WTC11 (cell line): ENCODE results near the gene UROC1. TPM values are rescaled to one million over a fixed set of nuclear protein-coding genes. Genes with fewer than 3 reads are reported as not detected.
A peak's percentile ranks its signal among the peaks of the same experiment; 100 is the strongest.

Experiments used
- ATAC-seq: fragments of 200-7000 bp; cut with Tn5 transposase; 2 replicates; pipeline ENCODE4 v1.10.0; 2021; ENCODE audit warnings: mild to moderate bottlenecking, moderate library complexity
- CTCF ChIA-PET: fragments of 300-600 bp; sonication (Branson Sonifier 250); formaldehyde crosslinking; loops from one replicate; lab custom pipeline; 2021; ENCODE audit warnings: antibody characterized with exemption; lab: Charles Lee
- POLR2A ChIA-PET: fragments of 350-600 bp; sonication (Branson Sonifier 250); formaldehyde crosslinking; loops from one replicate; lab custom pipeline; 2021; ENCODE audit warnings: antibody characterized with exemption; lab: Charles Lee
- DNase-seq: peaks from one replicate; pipeline ENCODE4 v3.0.0; 2021; ENCODE audit warnings: low spot score
- H3K27ac Mint-ChIP-seq: 2 replicates; pipeline ENCODE4 v1.8.0; 2021; ENCODE audit warnings: mixed read lengths
- H3K27me3 Mint-ChIP-seq: 2 replicates; pipeline ENCODE4 v1.8.0; 2021; ENCODE audit warnings: low read depth, mild to moderate bottlenecking, moderate library complexity, mixed read lengths
- H3K36me3 Mint-ChIP-seq: 2 replicates; pipeline ENCODE4 v1.8.0; 2021; ENCODE audit warnings: mixed read lengths
- H3K4me1 Mint-ChIP-seq: 2 replicates; pipeline ENCODE4 v1.8.0; 2022; ENCODE audit warnings: mixed read lengths
- H3K4me3 Mint-ChIP-seq: 2 replicates; pipeline ENCODE4 v1.8.0; 2021; ENCODE audit warnings: mild to moderate bottlenecking, moderate library complexity, mixed read lengths
- H3K9me3 Mint-ChIP-seq: 2 replicates; pipeline ENCODE4 v1.8.0; 2021; ENCODE audit warnings: mixed read lengths
- ATF1 ChIP-seq: sonication (generic); formaldehyde crosslinking; IDR thresholded peaks from 2 replicates; pipeline ENCODE4 v1.8.1; 2023; ENCODE audit warnings: mild to moderate bottlenecking, moderate library complexity, missing genetic modification reagents
- CREB1 ChIP-seq: sonication (generic); formaldehyde crosslinking; IDR thresholded peaks from 2 replicates; pipeline ENCODE4 v1.8.0; 2023; ENCODE audit warnings: mild to moderate bottlenecking, missing genetic modification reagents
- ESRRA ChIP-seq: sonication (generic); formaldehyde crosslinking; IDR thresholded peaks from 2 replicates; pipeline ENCODE4 v1.8.1; 2022; ENCODE audit warnings: mild to moderate bottlenecking, missing genetic modification reagents, borderline replicate concordance
- FOXJ3 ChIP-seq: sonication (generic); formaldehyde crosslinking; IDR thresholded peaks from 2 replicates; pipeline ENCODE4 v1.9.0; 2021; ENCODE audit warnings: missing genetic modification reagents, mild to moderate bottlenecking, borderline replicate concordance
- HMGXB4 ChIP-seq: sonication (generic); formaldehyde crosslinking; IDR thresholded peaks from 2 replicates; pipeline ENCODE4 v1.8.1; 2023; ENCODE audit warnings: mild to moderate bottlenecking, moderate library complexity, missing genetic modification reagents
- JAZF1 ChIP-seq: fragments of 250-450 bp; sonication (Bioruptor Pico); IDR thresholded peaks from 2 replicates; pipeline ENCODE4 v1.9.0; 2021; ENCODE audit warnings: moderate library complexity, mild to moderate bottlenecking, inconsistent platforms
- NFATC4 ChIP-seq: fragments of 250-450 bp; sonication (Bioruptor Pico); IDR thresholded peaks from 2 replicates; pipeline ENCODE4 v1.9.0; 2021; ENCODE audit warnings: mild to moderate bottlenecking
- NFE2L1 ChIP-seq: sonication (generic); formaldehyde crosslinking; IDR thresholded peaks from 2 replicates; pipeline ENCODE4 v1.8.1; 2023; ENCODE audit warnings: missing genetic modification reagents
- NFYB ChIP-seq: sonication (generic); formaldehyde crosslinking; conservative IDR thresholded peaks from 2 replicates; pipeline ENCODE4 v1.8.0; 2022; ENCODE audit warnings: low read depth, missing genetic modification reagents
- OVOL2 ChIP-seq: fragments of 250-450 bp; sonication (Bioruptor Pico); IDR thresholded peaks from 2 replicates; pipeline ENCODE4 v1.9.0; 2021; ENCODE audit warnings: mild to moderate bottlenecking, borderline replicate concordance
- SOX15 ChIP-seq: fragments of 250-450 bp; sonication (Bioruptor Pico); IDR thresholded peaks from 2 replicates; pipeline ENCODE4 v1.9.0; 2021; ENCODE audit warnings: mild to moderate bottlenecking
- TEAD1 ChIP-seq: sonication (generic); formaldehyde crosslinking; IDR thresholded peaks from 2 replicates; pipeline ENCODE4 v1.8.0; 2022; ENCODE audit warnings: mild to moderate bottlenecking, missing genetic modification reagents
- TP53 ChIP-seq: sonication (generic); formaldehyde crosslinking; IDR thresholded peaks from 2 replicates; pipeline ENCODE4 v1.8.1; 2023; ENCODE audit warnings: mild to moderate bottlenecking, missing genetic modification reagents
- ZBTB43 ChIP-seq: sonication (generic); formaldehyde crosslinking; IDR thresholded peaks from 2 replicates; pipeline ENCODE4 v1.8.1; 2023; ENCODE audit warnings: mild to moderate bottlenecking, missing genetic modification reagents
- ZNF219 ChIP-seq: sonication (generic); formaldehyde crosslinking; IDR thresholded peaks from 2 replicates; pipeline ENCODE4 v1.8.0; 2023; ENCODE audit warnings: missing genetic modification reagents, mild to moderate bottlenecking, borderline replicate concordance
- ZNF263 ChIP-seq: sonication (generic); formaldehyde crosslinking; IDR thresholded peaks from 2 replicates; pipeline ENCODE4 v1.8.1; 2022; ENCODE audit warnings: low read depth, mild to moderate bottlenecking, moderate library complexity, missing genetic modification reagents
- ZNF512 ChIP-seq: sonication (generic); formaldehyde crosslinking; IDR thresholded peaks from 2 replicates; pipeline ENCODE4 v1.8.1; 2022; ENCODE audit warnings: missing genetic modification reagents, borderline replicate concordance
- ZNF671 ChIP-seq: fragments of 250-450 bp; sonication (Bioruptor Pico); IDR thresholded peaks from 2 replicates; pipeline ENCODE4 v1.8.0; 2021; ENCODE audit warnings: mild to moderate bottlenecking
- total RNA-seq: library from RNA; stranded (reverse); gene quantifications from 3 replicates; pipeline ENCODE4 v1.2.3, GENCODE V29; 2021
- TF ChIP-seq, protein P1 (sequence below): sonication (generic); formaldehyde crosslinking; IDR thresholded peaks from 2 replicates; pipeline ENCODE4 v1.8.1; 2023; ENCODE audit warnings: mild to moderate bottlenecking, missing genetic modification reagents, moderate library complexity
- TF ChIP-seq, protein P2 (sequence below): sonication (generic); formaldehyde crosslinking; IDR thresholded peaks from 2 replicates; pipeline ENCODE4 v1.8.0; 2022; ENCODE audit warnings: mild to moderate bottlenecking, missing genetic modification reagents

UROC1 gene
- total RNA-seq, 1 experiment from 2014 or later, result not detected

GRCh38 chr3:126546013-126546412 lies 28.4 kb upstream of the UROC1 start:
- ATAC-seq (no peak), DNase-seq (peak; percentile 0)
- Mint-ChIP-seq H3K4me1 (peaks cover 40% of the 10 kb centered on the region), H3K27ac (no peak overlapping the region), H3K36me3 (no peaks in the 10 kb centered on the region), H3K27me3 (no peaks in the 10 kb centered on the region; the same call in 1 of the 2 replicates), H3K9me3 (no peaks in the 10 kb centered on the region), H3K4me3 (no peak overlapping the region)
- TF ChIP-seq ATF1 (CRISPR knock-in tag), result no peak
- TF ChIP-seq HMGXB4 (CRISPR knock-in tag), result no peak
- no peak for TF ChIP-seq ESRRA
- TF ChIP-seq, protein P1, sequence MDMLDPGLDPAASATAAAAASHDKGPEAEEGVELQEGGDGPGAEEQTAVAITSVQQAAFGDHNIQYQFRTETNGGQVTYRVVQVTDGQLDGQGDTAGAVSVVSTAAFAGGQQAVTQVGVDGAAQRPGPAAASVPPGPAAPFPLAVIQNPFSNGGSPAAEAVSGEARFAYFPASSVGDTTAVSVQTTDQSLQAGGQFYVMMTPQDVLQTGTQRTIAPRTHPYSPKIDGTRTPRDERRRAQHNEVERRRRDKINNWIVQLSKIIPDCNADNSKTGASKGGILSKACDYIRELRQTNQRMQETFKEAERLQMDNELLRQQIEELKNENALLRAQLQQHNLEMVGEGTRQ (CRISPR knock-in tag), result no peak
- no peak for TF ChIP-seq SOX15 (CRISPR knock-in tag)
- TF ChIP-seq FOXJ3 (CRISPR knock-in tag), result no peak
- no peak for TF ChIP-seq ZNF512 (CRISPR knock-in tag)
- no peak for TF ChIP-seq TP53 (CRISPR knock-in tag)
- CTCF ChIA-PET, result no interaction called here
- POLR2A ChIA-PET, result no interaction called here

DNA sequence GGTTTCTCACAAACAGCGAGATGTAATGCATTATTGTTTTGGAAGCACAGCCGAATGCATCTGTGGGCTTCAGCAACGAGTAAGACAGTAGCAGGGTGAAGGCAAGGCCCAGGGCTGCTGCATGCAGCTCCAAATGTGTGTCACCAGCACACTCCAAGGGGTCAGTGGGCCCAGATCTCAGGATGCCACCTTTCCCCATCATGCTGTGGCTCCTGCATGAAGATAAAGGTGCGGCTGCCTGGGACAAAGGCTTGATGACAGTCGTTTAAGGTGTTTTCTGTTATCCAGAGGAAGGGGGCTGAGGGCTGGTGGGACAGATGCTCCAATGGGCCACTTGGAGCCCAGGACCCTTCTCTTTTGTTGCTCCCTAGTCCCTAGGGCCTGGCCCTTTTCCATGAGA lies 28.0 kb upstream of the UROC1 start:
- no peak overlapping the region for H3K27ac Mint-ChIP-seq
- TF ChIP-seq ZNF219 (CRISPR knock-in tag), result no peak
- no peak for TF ChIP-seq ZNF671 (CRISPR knock-in tag)
- TF ChIP-seq, protein P2, sequence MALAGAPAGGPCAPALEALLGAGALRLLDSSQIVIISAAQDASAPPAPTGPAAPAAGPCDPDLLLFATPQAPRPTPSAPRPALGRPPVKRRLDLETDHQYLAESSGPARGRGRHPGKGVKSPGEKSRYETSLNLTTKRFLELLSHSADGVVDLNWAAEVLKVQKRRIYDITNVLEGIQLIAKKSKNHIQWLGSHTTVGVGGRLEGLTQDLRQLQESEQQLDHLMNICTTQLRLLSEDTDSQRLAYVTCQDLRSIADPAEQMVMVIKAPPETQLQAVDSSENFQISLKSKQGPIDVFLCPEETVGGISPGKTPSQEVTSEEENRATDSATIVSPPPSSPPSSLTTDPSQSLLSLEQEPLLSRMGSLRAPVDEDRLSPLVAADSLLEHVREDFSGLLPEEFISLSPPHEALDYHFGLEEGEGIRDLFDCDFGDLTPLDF (CRISPR knock-in tag), result no peak
- no peak for TF ChIP-seq NFATC4 (CRISPR knock-in tag)
- no peak for TF ChIP-seq NFYB
- no peak for TF ChIP-seq OVOL2 (CRISPR knock-in tag)
- TF ChIP-seq JAZF1, result no peak
- TF ChIP-seq NFE2L1, result no peak
- no peak for TF ChIP-seq ZNF263 (CRISPR knock-in tag)
- TF ChIP-seq ZBTB43 (CRISPR knock-in tag), result no peak
- TF ChIP-seq TEAD1 (CRISPR knock-in tag), result no peak
- no peak for TF ChIP-seq CREB1 (CRISPR knock-in tag)
- H3K4me3 Mint-ChIP-seq, result no peak overlapping the region
- DNase-seq, result peak; percentile 2
- no peak for ATAC-seq
- peaks cover 36% of the 10 kb centered on the region for H3K4me1 Mint-ChIP-seq
- CTCF ChIA-PET, result no interaction called here
- H3K27me3 Mint-ChIP-seq, result no peaks in the 10 kb centered on the region; the same call in 1 of the 2 replicates
- no peaks in the 10 kb centered on the region for H3K9me3 Mint-ChIP-seq
- POLR2A ChIA-PET, result no interaction called here
- no peaks in the 10 kb centered on the region for H3K36me3 Mint-ChIP-seq
